HG03558 (cell line): ENCODE data around the gene TRPM1.

Experiments used
- ATAC-seq: cut with Tn5 transposase; IDR thresholded peaks from one replicate; pipeline ENCODE4 v1.9.1; 2021; ENCODE audit warnings: moderate number of reproducible peaks; ENCODE audit not compliant: unreplicated experiment; ENCODE audit errors: extremely low read depth

Gene TRPM1

DNA sequence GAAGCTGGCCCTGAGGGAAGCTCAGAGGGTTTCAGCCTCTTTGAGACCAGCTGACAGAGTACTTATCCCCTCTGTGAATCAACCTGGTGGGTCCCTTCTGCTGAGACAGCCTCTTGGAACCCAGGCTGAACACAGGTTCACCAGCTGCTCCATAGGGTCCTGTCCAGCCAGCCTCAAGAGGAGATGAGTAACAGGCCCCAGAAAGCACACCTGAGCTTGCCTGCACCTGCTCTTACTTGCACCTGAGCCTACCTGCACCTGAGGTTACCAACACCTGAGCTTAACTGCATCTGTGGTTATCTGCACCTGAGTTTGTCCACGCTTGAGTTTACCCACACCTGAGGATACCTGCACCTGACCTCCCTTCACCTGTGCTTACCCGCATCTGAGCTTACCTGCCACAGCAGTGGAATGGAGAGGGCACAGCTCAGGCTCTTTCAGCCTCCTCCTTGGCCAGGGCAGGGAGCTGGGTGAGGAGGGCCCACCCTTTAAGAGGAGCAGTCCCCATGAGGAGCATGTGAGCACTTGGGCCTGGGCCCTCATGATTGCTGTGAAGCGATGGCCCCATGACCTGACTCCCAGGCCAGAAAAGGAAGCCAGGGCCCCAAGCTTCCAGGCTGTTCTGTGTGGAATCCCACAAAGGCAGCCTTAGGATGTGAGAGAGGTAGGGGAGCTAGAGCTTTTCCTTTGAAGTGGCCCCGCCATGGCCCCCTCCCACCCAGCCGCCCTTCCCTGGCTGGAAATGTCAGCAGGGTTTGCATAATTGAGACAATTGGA lies at the start of gene TRPM1:
TRPM1 (minus strand) TSS at position 464 of the 777 bp plus-strand sequence. CDS start 20,370 bp downstream, outside the sequence.
- ATAC-seq: no peak

DNA sequence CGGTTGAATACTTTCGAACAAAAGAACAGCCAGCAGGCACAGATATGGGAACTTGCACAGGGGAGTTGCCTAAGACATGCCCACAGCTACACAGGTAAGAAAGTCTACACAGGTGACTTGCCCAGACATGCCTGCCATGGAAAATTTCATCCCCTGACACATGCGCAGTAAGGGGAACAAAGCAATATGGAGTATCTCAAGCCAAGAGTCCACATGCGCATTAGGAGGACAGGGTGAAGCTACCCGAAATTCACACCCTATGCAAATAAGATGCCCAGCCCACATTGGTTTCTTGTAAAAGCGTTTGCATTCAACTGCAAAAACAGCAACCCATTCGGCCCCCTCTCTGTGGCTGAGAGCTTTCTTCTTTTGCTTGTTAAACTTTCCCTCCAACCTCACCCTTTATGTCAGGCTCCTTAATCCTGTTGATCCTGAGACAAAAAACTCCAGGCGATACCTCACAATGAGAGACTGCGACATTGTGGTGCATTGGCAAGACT lies 49.3 kb upstream of the TRPM1 start:
- no peak for ATAC-seq

DNA sequence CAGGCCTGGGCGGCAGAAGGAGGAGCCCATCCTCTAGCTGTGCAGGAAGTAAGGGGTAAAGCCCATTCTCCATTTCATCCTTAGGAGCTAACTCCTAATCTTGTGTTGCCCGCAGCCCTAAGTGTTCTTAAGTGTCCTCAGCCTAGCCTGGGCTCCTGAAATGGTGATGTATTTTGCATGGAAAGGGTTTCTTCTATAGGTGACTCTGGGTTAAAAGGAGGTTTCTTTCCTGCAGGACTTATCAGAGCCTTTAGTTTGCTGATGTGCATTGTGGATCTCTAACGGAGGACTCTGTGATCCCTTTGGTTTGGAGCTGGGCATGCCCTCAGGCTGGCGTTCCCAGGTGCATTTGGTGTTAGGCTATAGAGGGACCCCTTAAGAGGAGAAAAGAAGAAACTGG lies 48.5 kb upstream of the TRPM1 start:
- no peak for ATAC-seq

DNA sequence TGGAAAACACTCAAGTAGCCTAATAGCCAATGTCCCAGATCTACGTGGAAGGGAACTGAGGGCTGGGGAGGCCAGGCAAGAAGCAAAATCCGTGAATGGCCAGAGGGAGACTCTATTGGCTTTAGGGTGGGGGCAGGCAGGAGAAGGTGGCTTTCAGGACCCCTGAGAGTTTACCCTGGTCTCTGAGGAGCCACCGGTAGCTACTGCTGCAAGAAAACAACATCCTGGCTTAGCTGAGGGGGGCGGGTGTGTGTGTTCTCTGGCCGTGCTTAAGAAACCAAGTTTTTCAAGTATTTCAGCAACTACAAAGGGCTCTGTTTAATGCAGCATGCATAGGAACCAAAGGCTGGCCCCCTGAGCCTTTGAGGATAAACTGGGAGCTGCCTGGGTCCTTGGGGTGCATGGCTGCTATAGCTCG lies 47.6 kb upstream of the TRPM1 start:
- ATAC-seq: no peak

DNA sequence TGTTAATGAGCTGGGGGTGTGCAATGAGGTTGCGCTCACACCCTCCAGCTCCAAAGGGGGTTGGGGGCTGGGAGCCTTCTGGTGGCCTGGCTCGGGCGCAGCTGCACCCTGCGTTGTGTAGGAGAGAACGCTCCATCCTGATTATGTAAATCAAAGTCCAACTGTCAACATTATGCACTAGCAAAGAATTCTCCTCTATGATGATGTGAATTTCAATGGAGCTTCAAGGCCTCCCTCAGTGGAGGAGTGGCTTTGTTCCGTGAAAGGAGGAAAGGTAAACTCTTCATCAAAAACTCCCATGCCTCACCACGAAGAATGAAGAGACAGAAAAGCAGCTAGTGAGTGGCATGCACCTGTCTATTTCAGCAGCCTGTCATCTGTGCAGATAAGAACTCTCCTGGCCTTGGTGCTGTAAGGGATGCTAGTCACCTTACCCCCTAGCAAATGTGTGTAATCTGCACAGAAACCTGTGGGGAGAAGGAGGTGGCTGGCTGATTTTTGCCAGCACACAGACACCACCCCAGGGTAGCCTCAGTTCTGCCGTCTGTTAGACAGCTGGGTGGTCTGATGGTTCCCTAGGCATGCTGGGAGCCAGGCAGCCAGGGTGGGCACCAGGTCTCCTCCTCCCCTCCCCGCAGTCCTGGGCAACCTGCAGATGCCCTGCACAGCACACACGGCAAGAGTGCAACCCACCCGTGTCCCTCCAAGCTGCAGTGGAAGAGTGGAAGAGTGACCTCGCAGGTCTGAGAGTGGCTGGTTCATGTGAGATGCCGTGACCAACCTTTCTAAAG lies 47.0 kb upstream of the TRPM1 start:
- no peak for ATAC-seq

DNA sequence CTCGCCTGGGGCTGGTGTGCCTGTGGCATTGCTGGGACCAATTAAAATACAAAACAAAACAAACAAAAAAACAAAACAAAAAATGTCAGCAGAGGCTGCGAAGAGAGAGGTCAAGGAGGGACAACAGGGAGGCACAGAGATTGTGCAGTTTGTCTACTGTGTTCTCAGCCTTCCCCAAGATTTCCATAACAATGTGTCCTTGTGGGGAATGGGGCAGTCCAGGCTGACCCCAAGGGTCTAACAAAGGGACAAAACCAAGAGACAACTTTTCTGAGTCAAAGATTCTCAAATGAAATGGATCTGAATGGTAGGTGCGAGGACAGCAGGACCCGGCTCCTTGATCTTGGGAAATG lies 46.4 kb upstream of the TRPM1 start:
- no peak for ATAC-seq

DNA sequence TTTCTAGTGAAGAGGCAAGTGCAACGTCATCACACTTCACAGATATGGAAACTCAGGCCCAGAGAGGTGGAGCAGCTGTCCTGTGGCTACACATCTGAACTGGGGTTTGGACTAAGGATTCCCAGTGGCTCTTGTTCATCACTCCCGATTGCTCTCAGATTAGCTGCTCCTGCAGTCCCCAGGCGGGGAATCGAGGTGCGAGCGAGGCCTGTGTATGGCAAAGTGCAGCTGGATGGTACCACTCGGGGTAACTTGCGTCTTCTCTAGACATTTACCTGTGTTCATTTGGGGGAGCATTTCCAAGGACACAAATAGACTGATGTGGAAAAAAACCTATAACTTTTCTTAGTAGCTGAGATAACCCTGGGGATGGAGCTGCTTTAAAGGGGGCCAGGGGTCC lies 45.9 kb upstream of the TRPM1 start:
- ATAC-seq: no peak

DNA sequence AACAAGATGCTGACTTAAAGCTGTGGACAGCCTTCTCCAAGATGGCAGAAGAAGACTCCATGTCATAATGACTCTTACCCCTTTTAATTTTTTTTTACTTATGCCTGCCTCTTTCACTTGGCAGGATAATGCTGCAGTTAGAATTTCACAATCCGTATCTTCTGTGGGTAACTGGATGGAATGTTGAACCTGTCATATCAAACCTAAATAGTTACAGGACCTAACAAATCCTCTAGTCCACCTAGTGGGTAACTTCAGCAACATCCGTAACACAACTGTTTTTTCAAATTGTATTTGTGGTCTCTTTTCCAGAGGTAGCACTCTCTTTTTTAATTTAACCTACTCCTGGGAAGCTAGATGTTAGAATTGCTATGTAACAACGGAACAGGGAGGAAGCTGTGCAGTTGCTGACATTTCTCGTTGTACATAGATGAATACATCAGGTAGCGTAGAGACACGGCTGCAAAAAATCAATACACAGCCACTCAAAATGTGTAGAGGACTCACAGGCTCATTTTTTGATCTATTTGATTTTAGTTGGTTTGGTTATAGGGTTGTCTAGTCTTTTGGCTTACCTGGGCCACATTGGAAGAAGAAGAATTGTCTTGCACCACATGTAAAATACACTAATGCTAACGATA lies 43.9 kb upstream of the TRPM1 start:
- no peak for ATAC-seq

DNA sequence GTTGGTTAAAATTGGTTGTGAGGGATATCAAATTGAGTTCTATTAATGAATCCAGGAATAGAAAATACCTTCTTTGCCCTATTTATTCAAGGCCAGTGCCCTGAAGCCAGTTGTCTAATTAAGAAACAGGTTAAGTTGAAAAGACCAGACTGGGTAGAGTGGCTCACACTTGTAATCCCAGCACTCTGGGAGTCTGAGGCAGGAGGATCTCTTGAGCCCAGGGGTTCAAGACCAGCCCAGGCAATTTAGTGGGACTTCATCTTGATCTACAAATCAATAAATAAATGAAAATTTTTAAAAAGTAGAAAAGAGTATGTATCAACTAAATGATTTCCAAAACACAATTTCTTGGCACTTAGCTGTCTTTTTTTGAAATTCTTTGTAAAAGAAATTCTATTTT lies 40.3 kb upstream of the TRPM1 start:
- no peak for ATAC-seq

DNA sequence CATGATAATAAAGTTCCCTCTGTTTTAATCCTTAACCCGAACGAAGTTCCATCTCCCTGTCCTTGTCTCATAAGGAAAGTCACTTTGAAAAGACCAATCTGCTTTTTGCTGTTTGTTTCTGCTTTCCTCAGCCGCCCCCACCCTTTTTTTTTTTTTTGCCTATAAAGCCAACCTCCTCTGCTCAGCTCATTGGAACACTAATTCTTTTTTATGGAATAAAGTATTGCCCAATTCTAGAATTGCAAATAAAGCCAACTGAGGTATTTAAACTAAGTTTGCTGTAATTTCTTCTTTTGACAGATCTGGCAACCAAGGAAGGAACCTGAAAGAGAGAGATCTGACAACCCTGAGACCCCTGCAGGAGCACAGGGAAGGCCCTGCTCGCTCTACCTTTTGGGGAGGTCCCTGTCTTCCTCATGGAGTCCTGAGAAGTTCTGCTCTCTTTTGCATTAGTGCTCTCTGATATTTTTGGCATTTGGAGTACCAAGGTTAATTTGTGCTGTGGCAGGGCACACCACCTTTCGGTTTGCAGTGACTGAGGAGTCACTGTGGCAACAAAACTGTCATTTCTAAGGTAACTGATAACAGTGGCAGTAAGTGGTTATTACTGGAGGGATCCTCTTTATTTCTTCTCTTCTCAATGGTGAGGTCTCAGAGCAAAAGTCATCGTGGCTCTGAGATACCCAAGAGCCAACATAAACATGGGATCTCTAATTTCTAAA lies 35.2 kb upstream of the TRPM1 start:
- no peak for ATAC-seq

DNA sequence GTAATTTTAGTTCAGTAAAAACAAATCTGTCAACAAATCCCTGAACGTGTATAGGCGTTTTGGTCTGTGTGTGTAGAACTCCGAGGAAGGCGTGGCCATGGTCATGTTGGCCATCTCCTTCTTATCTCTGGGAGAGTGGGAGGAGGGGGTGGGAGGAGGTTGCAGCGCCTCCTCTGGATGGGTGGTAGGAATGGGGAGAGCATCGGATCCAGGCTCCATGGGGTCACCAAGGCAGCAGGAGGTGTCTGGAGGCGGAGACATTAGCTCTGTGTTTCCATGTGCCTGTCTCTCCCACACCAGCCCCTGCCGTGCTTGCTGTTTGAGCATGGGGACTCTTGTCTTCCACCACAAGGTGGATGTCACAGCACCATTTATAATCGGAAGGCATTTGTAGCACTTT lies 34.5 kb upstream of the TRPM1 start:
- ATAC-seq: no peak

DNA sequence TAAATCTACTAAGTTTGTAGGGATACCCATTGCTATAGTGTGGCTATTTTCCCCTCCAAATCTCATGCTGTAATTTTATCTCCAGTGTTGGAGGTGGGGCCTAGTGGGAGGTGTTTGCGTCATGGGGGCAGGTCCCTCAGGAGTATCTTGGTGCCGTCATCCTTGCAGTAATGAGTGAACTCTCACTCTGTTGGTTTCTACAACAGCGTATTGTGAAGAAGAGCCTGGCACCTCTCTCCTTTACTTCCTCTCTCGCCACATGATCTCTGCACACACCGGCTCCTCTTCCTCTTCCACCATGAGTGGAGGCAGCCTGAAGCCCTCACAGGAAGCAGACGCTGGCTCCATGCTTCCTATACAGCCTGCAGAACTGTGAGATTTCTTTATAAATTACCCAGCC lies 34.0 kb upstream of the TRPM1 start:
- ATAC-seq: no peak

DNA sequence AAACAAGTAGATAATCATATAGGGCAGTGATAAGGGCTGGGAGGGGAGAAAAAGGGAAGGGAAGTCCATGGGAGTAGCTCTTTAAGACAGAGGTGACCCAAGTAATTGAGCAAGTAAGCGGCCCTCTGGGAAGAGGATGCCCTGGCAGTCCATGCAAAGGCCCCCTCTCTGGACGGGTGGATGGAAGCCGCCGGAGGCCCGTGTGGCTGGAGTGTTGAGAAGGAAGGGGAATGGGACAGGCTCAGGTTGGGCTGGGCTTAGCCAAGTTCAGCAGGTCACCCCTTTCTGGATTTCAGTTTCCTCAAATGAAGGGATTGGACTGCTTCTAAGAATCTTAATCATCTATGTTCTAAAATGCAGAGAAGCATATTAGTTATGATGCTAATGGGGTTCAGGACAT lies 32.4 kb upstream of the TRPM1 start:
- ATAC-seq: no peak

DNA sequence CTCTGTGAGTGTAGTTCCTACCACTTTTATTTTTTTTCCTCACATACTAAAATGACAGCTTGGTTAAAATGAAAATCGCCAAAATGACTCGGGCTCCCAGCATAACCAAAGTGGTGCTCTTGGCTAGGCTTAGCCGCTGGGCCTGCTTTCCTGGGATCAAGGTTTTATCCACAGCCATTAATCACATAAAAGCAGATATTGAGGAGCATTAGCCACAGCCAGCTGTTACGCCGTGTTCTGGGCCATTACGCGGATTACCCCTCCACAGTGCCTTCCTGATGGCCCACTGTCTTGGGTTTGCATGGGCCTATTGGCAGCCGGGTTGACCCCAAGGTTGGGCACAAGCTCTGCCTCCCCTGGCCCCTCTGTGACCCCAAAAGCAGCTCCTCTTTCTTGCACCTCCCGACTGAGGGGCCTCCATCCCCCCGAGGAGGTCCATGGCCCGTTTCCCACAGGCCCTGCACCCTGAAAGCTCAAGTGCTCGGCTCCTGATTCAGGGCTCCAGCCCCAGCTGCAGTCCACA lies 30.4 kb upstream of the TRPM1 start:
- ATAC-seq: no peak

DNA sequence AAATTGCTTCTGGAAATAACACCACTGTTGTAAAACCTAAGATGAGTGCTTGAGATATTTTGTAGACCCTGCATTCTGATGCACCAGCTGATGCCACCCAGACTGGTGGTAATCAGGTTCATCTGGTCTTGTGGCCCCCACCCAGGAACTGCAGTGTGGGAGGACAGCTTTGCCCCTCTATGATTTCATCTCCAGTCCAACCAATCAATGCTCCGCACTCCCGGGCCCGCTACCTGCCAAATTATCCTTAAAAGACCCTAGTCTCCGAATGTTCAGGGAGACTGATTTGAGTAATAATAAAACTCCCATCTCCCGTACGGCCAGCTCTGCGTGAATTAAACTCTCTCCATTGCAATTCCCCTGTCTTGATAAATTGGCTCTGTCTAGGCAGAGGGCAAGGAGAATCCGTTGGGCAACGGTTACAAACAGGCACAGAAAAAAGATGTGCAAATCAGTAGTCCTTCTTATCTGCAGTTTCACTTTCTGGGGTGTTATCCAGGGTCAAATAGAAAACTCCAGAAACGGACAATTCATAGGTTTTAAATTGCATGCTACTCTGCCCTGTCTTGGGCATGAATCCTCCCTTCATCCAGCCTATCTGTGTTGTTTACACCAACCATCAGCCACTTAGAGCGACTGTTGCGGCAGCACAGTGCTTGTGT lies 29.2 kb upstream of the TRPM1 start:
- ATAC-seq: no peak

DNA sequence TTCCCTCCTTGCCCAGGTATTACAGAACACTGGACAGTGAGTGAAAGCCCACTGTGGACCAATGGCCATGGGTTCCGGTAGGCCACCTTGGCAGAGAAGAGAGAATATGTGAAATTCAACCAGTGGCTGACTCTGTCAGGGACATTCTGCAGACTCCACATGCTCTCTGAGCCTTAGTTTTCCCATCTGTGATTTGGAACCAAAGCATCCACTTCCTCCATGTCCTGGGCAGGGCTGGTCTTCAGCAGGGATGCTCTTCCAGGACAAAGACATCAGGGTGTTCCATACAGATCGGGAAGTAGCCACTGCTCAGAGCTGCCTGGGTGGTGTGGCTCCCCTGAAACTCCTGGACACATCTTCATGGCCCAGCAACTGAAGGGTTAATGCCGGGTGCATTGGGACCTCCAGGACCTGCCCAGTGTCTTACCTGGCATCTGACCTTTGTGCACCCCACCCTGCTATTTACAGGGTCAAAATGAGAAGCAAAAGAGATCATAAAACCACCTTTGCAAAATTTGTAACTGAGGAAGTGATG lies 28.3 kb upstream of the TRPM1 start:
- ATAC-seq: no peak

DNA sequence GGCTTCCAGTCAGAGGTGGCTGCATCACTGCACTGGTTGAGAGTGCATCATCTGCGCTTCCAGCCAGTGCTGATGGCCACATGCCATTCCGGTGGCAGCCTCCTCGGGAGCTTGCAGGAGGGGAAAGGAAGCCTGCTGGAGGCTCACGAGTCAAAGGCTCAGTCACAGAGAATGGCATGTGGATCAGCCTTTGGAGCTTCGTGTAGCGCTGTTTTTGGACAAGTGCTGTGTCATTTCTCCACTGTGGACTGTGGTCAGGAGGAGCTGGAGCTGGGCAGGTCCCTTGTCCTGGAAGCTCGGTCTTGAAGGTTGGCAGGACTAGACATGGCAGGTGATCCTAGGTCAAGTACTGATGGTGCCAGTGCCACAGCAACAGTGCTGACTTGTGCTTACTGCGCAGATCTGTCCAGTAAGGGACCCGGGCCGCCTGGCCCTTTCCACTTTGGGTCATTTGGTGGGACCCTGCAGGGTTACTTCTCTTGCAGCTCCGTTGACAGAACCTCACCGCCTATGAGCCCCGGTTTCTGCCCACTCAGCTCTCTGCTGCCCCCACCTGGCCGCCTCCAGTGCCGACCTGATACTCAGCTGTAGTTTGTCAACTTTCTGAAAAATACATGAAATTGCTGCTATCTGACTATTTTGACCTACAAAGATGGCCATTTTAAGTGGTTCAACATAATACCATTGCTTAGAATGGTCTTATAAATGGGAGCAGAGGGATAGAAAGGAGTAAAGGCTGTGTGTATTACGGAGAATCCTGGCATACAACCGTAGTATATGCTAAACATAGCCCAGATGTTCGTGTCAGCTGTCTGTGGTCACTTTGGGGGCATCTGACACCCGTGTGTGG lies 27.6 kb upstream of the TRPM1 start:
- ATAC-seq: no peak

DNA sequence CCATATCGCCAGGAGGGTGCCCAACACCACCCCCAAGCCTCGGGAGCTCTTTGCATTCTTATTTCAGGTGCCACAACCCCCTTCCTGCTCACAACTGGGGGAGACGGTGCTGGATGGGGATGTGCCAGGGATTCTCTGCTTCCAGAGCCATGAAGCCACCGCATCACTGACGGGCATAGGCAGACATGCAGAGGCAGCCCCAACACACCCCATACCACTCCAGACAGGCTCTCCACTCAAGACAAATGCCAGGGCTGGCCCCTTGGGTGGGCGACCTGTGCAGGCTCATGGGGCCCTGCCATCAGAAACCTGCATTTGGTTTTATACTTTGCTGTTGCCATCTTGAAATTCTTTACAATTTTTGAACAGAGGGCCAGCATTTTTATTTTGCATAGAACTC lies 27.0 kb upstream of the TRPM1 start:
- no peak for ATAC-seq
